Stimulated activated CD8-positive, alpha-beta memory T cell treated with anti-CD3 and anti-CD28 coated beads, Interleukin-7, amount 100 ng/mL, for 48 hours (primary cell): Measurements from ENCODE around the gene FOXD3.
A peak's percentile ranks its signal among the peaks of the same experiment; 100 is the strongest.

Experiments used
- DNase-seq, 2 donors: peaks; one replicate each; pipeline ENCODE4 v3.0.0-alpha.2; 2020; ENCODE audit warnings: low read depth in 1 of 2; ENCODE audit errors: extremely low read depth in 1 of 2

FOXD3 gene

DNA sequence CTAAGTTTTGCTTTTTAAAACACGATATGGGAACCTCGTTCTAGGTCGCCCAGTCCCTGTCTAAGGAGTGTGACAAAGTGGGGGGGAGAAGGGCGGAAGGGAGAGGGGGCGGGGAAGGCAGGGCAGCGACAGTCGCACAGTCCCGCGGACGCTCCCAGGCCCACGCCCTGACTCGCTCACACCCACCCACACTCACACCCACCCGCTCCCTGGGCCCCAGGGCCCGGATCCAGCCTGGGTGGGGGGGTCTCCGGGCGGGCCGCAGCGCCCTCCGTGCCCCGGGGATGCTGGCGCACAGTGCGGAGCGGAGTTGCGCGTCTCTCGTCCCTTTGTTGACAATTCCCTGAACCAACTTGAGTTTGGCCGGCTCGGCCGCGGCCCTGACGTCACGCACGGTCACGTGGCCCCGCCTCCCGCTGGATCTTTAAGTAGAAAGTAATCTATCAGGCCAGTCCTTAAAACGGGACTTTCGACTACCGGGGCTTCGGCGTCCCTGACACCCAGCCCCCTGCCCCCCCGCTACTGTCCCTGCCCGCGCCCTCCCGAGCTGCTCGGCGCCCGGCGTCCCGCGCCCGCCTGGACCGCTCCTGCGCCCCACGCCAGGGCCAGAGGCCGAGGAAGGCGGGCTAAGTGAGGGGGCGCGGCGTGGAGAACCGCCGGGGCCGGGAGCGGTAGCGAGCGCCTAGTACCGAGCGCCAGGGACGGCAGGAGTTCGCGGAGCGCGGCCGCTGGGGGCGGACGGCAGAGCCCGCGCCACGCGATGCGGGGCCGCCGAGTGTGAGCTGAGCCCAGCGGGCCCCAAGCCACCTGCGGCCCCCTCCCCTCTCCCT, at the start of gene FOXD3:
Gene FOXD3, plus strand, starts transcription at position 454 of the 830 bp plus-strand sequence. CDS start 492 bp downstream, outside the sequence.
- DNase-seq, result no peak

DNA sequence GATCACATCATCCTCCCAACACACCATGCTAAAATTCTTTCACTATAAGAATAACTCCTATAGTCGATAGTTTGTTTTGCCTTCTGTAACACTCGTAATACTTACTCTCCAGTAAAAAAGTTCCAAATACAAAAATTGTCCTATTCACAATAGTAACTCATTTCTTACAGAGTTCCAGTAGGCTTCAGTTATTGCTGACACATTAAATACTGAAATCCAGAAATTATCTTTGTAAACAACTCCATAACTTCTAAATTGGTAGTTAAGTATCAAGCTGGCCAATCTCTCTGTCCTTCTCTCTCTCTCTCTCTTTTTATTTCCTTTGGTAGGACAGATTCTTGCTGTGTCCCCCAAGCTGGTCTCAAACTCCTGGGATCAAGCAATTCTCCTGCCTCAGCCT, 49.6 kb upstream of the FOXD3 start:
- DNase-seq, result no peak

DNA sequence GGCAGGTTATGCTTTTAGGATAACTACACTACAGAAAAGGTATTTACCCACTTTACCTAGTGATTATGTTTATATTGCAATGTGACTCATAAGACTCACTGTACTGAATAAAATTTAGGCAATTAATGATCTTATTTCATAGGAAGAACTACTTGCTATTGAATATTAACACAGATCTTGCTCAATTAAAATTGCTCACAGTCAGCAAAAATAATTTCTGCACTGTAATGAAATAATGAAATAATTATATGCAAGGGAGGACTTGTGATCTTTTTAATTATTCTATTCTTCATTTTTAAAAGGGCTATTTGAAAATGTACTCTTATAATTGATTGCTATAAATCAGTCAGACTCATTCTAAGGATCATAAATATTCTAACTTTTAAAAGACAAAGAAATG, 48.0 kb upstream of the FOXD3 start:
- no peak for DNase-seq

DNA sequence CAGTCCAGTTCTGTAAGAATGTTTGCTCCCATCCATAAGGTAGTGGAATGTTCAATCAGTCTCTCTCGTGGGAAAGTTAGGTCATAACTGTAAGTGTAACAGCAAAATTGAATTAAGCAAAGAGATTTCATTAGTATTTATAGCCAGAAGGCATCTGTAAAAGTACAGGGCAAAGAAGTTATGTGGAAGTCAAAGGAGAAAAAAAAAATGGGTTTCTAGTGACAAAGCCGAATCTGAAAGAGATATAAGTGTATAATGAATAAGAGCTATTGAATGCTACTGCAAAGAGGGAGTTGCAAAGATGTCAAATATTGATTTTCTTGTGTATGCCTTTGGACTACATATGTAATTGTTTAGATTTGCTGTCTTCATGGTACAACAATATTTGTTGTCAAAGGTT, 47.4 kb upstream of the FOXD3 start:
- DNase-seq, result no peak

DNA sequence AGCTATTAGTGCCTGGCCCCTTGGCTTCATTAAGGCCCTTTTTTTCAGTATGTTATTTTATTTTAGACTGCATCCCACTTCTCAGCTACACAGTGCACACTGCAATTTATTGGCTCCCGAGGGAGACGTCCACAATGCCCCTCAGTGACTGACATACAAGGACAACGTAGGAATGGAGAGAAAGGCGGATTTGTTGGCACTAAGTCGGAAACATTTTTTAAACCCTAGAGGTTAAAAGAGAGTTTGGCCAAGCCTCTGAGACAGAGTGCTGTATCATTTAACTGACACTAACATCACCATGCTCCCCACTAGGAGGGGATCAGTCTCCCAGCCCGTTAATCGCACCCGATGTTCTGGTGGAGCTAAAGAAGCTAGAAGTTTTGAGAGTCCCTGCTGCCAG, 45.7 kb upstream of the FOXD3 start:
- no peak for DNase-seq

DNA sequence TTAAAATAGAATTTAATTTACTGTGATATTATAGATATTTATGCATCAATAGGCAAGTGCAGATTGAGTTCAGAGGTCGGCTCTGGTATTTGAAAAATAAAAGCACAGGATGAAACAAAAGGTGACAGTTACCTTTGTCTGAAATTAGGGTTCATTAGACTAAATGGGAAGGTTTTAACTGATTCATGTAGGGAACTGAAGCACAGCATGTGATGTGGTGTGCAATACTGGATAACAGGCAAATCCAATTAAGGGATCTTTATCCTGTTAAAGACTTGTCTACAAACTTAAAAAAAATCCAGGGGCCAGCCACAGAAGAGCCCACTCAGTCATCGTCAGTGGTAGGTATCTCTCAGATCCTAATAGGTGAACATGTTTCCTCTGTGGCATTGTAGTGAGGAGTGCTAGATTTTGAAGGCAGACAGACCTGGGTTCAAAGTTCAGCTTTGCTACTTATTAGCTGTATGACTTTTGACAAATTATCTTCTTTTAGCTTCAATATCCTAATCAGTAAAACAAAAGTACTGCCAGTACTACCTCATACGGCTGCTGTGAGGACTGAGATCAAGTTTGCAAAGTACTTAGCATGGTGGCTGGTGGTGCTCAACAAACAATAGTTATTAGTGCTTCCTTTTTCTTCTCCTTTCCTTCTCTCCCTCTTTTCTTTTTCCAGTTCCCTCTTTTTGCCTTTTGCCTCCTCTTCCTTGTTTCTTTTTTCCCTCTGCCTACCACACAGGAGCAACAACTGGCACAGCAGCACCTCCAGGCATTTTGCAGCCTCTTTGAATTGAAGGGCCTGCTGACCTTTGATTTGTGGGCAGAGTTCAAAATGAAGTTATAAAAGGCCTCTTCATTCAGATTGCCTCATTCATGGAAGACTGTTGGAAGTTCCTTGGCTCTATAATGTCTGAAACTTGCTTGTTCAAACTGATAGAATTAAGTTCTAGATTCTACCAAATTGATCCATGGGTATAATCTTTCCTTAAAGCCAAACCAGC, 44.9 kb upstream of the FOXD3 start:
- no peak for DNase-seq

DNA sequence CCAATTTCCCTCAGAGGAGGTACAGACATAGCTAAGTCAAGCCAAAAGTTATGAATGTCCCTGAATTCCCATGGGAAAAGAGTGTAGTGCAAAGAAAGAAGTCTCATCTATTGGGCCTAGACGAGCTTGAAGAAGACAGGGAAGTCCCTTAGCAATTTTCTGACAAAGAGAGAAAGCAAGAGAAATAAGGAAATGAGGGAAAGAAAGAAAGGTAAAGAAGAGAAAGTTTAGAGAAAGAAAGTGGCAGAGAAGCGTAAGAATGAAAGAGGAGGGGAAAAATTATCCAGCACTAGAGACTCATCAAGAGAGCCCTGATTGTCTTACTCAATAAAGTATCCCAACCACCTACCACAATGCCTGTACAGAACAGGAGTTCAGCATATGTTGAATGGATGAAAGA, 40.6 kb upstream of the FOXD3 start:
- DNase-seq, result no peak

DNA sequence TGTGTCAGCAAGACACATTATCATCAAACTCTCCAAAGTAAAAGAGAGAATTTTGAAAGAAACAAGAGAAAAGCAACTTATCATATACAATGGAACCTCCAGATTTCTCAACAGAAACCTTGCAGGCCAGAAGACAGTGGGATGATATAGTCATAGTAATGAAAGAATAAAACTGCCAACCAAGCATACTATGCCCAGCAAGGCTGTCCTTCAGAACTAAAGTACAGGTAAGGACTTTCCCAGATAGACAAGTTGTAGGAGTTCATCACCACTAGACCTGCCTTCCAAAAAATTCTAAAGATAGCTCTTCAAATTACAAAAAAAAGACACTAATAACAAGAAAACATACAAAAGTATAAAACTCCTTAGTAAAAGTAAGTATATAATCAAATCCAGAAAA, 33.2 kb upstream of the FOXD3 start:
- DNase-seq, result no peak

DNA sequence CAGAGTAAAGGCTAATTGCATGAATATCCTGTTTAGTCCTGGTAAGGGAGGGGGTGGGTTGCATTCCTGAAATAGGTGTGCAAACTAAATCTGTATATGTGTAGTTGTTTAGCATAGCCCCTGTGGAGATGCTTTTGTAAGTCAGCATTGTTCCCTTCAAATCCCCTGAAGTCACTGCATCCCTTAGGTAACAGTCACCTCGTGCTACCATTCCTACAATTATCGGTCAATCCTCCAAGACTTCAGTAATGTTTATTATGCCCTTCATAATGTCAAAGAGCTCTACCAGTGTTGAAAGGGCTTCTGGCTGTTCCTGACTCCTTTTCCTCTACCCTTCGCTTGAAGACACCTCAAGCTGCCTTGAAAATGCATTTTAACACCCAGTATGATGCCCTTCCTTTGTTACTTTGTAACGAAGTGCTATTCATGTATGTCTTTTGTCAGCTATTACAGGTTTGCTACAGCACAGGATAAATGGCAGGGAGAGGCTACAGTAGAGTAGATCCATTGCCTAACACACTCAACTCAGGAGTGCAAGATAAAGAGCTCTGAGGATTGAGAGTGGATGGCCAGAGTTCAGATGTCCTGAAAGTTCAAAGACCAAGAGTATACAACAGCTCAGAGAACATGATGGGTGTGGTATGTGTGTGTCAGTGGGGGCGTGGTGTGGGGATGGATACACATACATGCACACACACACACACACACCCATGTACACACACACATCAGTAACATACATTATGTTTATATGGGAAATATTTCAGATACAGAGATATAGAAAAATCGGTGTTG, 27.4 kb upstream of the FOXD3 start:
- no peak for DNase-seq

DNA sequence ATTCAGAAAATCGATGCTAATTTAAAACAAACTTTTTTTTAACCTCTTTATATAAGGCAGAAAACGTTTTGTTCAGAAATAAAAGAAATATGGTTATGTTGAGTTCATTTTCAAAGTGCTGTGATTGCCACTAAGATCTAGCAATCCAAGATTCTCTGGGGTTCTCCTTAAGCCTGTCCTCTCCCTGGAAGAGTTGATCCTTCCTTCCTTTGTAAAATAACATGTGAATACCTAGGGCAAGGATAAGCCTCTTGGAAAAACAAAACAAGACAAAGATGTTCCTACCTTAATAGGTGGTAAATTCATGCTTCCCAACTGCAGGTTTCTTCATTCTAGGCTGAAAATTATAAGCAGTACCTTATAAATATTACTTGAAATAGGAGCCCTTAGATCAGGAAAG, 18.0 kb upstream of the FOXD3 start:
- DNase-seq, result no peak

DNA sequence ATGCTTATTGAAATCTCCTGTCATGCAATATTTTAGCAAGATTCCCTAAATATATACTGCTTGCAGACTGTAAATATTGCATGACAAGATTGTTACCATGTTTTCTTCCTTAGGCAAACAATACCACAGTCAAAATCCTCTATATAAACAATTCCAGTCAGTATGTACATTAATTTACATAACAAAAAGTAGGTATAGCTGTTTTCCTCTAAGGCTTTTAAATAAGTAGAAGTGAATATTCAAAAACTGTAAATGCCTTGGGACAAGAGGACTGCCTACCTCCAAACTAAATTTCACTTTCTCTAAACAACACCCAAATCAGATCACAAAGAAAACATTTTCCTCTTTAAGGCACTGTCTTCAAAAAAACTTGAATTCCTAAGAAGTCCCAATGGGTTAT, 17.3 kb upstream of the FOXD3 start:
- no peak for DNase-seq

DNA sequence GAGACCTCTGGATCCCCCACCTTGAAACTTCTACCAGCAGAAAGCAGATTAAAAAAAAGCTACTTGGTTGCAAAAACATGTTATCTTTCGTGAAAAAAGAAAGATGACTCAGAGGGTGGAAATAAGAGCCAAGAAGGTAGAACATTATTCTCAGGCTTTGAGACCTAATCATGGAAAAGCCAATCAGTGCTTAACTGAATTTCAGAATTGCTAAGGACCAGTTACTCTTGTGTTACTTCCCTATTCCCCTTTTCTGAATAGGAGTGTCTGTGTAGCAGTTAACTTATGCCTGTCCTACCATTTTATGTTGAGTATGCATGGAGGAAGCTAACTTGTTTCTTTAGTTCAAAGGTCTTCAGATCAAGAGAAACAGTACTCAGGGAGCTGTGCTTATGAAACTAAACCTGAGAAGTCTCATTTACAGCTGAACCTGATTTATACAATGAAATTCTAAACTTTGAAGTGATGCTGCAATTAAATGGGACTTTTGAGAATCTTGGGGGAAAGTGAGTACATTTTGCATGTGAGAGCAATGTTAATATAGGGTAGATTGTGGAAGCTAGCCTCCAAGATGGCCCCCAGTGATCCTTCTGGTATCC, 15.1 kb upstream of the FOXD3 start:
- DNase-seq, result no peak

DNA sequence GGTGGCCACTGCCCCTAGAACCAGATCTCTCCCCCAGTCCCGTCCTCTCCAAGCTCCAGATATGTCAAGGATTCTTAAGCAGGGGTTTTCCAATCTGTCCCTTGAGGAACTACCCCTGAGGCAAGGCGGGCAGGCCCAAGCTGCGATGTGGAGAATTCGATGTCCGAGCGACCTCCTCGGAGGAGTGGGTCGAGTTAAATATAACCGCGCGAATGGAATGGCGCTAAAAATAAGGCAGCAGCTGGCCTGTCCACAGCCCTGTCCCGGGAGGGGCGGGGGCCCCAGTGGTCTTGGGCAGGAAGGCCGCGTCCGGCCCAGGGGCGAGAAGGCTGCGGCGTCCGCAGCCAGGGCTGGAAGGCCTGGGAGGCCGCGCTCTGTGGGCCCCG, 5.8 kb upstream of the FOXD3 start:
- no peak for DNase-seq

DNA sequence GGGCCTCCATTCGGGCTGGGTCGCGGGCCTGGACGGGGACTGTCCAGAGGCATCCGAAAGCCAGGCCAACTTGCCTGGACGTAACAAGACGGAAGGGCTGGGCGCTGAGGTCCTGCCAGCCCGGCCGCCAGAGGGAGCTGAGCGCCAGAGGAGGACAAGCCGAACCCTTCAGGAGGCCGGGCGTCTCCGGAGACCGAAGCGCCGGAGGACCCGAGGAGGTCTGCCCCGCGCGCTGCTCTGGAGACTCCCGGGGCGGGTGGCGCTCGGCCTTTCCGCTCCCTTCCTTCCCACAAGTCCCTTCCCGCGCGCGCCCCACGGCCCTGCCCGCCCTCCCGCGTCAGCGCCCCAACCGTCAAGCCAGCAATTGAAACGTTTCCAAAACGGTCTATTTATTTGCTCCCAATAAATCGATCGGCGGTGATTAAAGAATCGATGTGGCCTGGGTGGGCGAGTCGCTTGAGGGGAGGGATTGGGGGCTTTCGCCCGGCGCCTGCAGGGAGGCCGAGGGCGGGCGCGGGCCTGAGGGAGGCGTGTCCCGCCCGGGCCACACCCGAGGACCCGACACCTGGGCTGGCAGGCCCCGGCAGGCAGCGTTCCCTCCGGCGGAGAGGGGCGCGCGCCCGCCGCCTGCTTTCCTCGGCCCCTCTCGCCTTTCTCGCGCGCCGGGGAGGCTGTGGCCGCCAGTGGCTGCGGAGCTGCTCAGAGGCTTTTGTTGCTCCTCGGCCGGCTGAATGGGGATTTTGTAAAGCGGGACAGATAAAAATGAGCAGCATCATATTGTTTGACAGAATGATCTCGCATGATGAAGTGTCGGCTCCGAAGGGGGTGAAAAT, 5.2 kb upstream of the FOXD3 start:
- DNase-seq, result peak; percentile 32 to 53

DNA sequence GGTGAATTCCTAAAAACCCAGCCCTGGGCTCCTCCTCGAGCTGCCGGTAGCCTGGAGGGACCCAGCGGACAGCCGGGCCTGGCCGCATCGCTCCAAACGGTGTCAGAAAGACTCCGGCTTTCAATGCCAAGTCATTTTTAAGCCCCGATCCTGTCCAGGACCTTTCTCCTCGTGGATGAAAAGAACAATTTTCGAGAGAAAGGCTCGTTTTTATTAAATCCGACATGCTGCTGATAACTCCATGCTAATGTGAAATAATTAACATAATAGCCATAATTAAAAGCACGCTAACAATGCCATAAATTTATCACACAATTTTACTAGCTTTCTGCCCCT, 4.6 kb upstream of the FOXD3 start:
- no peak for DNase-seq

DNA sequence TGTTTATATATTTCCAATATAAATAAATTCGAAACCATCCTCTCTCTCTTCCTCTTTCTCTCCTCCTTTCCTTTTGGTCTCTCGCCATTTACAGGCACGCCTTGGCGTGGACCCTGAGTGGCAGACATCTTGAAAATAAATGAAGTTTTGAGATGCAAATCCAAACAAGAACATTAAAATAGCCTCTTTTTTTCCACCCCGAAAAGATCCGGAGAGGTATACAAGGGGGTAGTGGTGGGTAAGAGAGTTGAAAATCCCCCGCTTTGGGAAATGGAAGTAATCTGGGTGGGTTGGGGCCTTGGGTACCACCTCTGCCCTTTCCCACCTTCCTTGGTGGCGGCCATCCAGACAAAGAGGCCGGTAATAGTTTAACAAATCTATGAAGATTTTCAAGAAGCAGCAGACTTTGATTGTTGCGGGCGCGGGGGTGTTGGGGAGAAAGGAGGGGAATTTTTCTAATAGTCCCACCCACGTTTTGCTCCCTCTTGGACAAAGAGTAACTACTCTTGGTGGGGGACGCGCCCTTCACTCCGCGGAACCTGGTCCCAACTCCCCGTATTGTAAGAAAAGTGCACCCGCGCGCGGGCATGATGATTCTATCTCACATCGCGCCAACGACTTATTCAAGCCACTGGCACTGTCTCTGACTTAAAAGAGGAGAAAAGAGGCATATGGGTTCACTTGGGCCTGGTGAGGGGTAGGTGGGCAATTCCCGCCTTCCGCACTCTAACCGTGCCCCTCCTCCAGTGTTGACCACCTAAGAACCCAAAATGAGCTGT, 4.0 kb upstream of the FOXD3 start:
- no peak for DNase-seq

DNA sequence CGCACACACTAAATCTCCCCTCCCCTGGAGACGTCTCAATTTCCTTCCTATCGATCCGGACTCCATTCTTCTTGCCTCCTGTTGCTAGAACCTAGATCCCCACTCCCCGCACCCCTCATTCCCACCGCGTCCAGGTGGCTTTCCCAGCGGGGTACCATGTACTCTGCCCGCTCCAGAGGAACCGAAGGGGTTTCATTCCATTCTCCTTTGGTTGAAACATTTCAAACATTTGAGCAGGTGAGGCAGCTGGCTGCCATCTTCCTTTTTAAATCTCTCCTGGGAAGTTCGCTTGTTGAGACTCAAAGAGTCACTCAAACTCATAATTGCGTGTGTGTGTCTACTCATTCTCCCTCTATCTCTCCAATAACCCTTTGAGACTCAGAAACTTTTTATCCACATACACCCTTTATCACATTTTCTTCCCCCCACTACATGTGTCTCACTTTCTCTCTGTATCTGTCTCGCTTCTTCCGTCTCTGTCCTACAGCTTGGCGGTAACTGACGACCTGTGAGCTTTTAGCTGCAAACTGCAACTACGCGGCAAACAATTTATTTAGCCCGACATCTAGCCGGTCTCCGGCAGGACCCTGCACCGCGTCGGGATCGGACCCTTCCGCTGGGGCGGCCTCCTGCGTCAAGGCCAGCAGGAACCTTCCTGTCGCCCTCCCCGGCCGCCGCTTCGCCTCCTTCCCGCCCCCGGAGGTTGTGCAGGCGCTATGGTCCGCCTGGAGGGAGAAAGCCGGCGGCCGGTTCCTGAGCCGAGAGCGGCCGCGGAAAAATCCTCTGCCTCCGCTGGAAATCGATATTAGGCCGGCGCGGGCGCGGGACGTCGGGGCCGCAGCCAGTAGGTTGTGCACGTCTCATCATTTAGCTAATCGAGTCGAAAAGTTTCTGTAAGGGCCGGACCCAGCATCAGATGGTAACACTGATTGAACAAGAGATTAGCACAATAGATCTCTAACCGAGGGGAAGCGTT, 3.0 kb upstream of the FOXD3 start:
- no peak for DNase-seq
